Gastrocnemius medialis (tissue), 4 donors: ENCODE data around the gene MALAT1. TPM values are rescaled to one million over a fixed set of nuclear protein-coding genes. Genes with fewer than 3 reads are reported as not detected.

Experiments used
- ATAC-seq, 2 donors: fragments of 150-250 bp; one replicate each; pipeline ENCODE4 v1.9.1; 2016
- DNase-seq, 2 donors: peaks; one replicate each; pipeline ENCODE4 v3.0.0-alpha.2; 2019
- H3K27ac ChIP-seq, 4 donors: fragments of 200-600 bp; sonication (generic); 1 replicate in 1 of 4; 2 replicates in 3 of 4; pipeline ENCODE4 v1.5.1; 2016 to 2018; ENCODE audit warnings: mild to moderate bottlenecking in 2 of 4, moderate library complexity in 1 of 4
- H3K27me3 ChIP-seq, 3 donors: fragments of 200-600 bp; sonication (generic) in 2 of 3; 1 replicate in 1 of 3; 2 replicates in 2 of 3; pipeline versions ENCODE4 v1.5.1 to v1.6.0; 2016 to 2019; ENCODE audit warnings: mild to moderate bottlenecking in 1 of 3, moderate library complexity in 1 of 3
- H3K36me3 ChIP-seq, 2 donors: fragments of 200-600 bp; sonication (generic) in 1 of 2; one replicate each; pipeline ENCODE4 v1.5.1; 2017 to 2018
- H3K4me1 ChIP-seq, 2 donors: fragments of 200-600 bp; sonication (generic) in 1 of 2; one replicate each; pipeline ENCODE4 v1.5.1; 2016 to 2017; ENCODE audit warnings: mild to moderate bottlenecking in 2 of 2
- H3K4me3 ChIP-seq, 4 donors: fragments of 200-600 bp; sonication (generic) in 3 of 4; 1 replicate in 1 of 4; 2 replicates in 3 of 4; pipeline ENCODE4 v1.5.1; 2016 to 2019; ENCODE audit warnings: mild to moderate bottlenecking in 2 of 4
- H3K9me3 ChIP-seq, 3 donors: fragments of 200-600 bp; sonication (generic) in 2 of 3; 1 replicate in 1 of 3; 2 replicates in 2 of 3; pipeline ENCODE4 v1.5.1; 2016 to 2019
- CTCF ChIP-seq, 5 experiments: fragments of 450-650 bp in 3 of 5; fragments of 200-600 bp in 2 of 5; sonication (generic) in 2 of 5; IDR thresholded peaks in 4 of 5; conservative IDR thresholded peaks in 1 of 5; 1 replicate in 4 of 5; 2 replicates in 1 of 5; pipeline ENCODE4 v1.5.1; 2016 to 2019; ENCODE audit warnings: antibody characterized with exemption in 5 of 5, mild to moderate bottlenecking in 3 of 5, moderate library complexity in 3 of 5
- POLR2A ChIP-seq, 2 donors: fragments of 450-650 bp; IDR thresholded peaks; one replicate each; pipeline ENCODE4 v1.6.1; 2017; ENCODE audit warnings: antibody characterized with exemption in 2 of 2, mild to moderate bottlenecking in 2 of 2, moderate library complexity in 2 of 2
- in situ Hi-C, 4 donors: fragments of 200-750 bp; cut with MboI; loops; one replicate each; pipeline versions ENCODE4 v1.15.0 to v1.8.0; 2017; ENCODE audit warnings: low sequenced_read_pairs in 4 of 4
- intact Hi-C: fragments of 100-400 bp; cut with DNase I; formaldehyde crosslinking; loops from one replicate; pipeline ENCODE4 v1.15.1; 2023; ENCODE audit warnings: low total_unique reads
- total RNA-seq, 4 donors: library from RNA; depleted of rRNA; stranded (reverse); fragments of >200 nt; gene quantifications; one replicate each; pipeline versions ENCODE4 v1.1.0 to v1.2.3, GENCODE V29; 2016

Gene MALAT1
- total RNA-seq, 4 donors from 2014 or later, result 874 to 6,745 (median 1,938) TPM

DNA sequence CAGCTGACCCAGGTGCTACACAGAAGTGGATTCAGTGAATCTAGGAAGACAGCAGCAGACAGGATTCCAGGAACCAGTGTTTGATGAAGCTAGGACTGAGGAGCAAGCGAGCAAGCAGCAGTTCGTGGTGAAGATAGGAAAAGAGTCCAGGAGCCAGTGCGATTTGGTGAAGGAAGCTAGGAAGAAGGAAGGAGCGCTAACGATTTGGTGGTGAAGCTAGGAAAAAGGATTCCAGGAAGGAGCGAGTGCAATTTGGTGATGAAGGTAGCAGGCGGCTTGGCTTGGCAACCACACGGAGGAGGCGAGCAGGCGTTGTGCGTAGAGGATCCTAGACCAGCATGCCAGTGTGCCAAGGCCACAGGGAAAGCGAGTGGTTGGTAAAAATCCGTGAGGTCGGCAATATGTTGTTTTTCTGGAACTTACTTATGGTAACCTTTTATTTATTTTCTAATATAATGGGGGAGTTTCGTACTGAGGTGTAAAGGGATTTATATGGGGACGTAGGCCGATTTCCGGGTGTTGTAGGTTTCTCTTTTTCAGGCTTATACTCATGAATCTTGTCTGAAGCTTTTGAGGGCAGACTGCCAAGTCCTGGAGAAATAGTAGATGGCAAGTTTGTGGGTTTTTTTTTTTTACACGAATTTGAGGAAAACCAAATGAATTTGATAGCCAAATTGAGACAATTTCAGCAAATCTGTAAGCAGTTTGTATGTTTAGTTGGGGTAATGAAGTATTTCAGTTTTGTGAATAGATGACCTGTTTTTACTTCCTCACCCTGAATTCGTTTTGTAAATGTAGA is 1.7 kb downstream of the MALAT1 start:
- intact Hi-C loops, result no loop called here
- Histone ChIP-seq H3K9me3 (no peaks in the 10 kb centered on the region), H3K27me3 (no peaks in the 10 kb centered on the region), H3K27ac (peak overlapping the region; percentile 91 to 99 (median 94)), H3K4me3 (peak overlapping the region; percentile 81 to 93 (median 91)), H3K4me1 (peaks cover 30 to 31% of the 10 kb centered on the region in 2 donors), H3K36me3 (peaks cover 30 to 58% of the 10 kb centered on the region in 2 donors)
- DNase-seq (no peak), ATAC-seq (no peak)
- TF ChIP-seq POLR2A (IDR thresholded peaks at IDR 0.05), result peak in 1 of 2 donors; percentile 48
- no peak for TF ChIP-seq CTCF (IDR thresholded peaks at IDR 0.05 in 4 of 5, conservative IDR thresholded peaks at IDR 0.05 in 1 of 5)
- in situ Hi-C loops, result loop anchor here in 1 of 4 donors (10.0 kb wide), 1 partner anchor 76 kb away; the partner anchor contains the start of gene NEAT1

- intact Hi-C loops (no loop called here), in situ Hi-C loops (loop anchor here in 1 of 4 donors (10.0 kb wide), 1 partner anchor 76 kb away; the partner anchor contains the start of gene NEAT1)
- ATAC-seq (no peak), DNase-seq (no peak)
- Histone ChIP-seq H3K27ac (peak overlapping the region; percentile 91 to 99 (median 94)), H3K4me1 (peaks cover 28 to 29% of the 10 kb centered on the region in 2 donors), H3K4me3 (peak overlapping the region; percentile 81 to 93 (median 91)), H3K27me3 (no peaks in the 10 kb centered on the region), H3K36me3 (peaks cover 30 to 63% of the 10 kb centered on the region in 2 donors), H3K9me3 (no peaks in the 10 kb centered on the region)
- TF ChIP-seq CTCF (IDR thresholded peaks at IDR 0.05 in 4 of 5, conservative IDR thresholded peaks at IDR 0.05 in 1 of 5), result no peak
- no peak for TF ChIP-seq POLR2A (IDR thresholded peaks at IDR 0.05)
Observed at GRCh38 chr11:65501186-65501471, 2.3 kb downstream of the MALAT1 start.

DNA sequence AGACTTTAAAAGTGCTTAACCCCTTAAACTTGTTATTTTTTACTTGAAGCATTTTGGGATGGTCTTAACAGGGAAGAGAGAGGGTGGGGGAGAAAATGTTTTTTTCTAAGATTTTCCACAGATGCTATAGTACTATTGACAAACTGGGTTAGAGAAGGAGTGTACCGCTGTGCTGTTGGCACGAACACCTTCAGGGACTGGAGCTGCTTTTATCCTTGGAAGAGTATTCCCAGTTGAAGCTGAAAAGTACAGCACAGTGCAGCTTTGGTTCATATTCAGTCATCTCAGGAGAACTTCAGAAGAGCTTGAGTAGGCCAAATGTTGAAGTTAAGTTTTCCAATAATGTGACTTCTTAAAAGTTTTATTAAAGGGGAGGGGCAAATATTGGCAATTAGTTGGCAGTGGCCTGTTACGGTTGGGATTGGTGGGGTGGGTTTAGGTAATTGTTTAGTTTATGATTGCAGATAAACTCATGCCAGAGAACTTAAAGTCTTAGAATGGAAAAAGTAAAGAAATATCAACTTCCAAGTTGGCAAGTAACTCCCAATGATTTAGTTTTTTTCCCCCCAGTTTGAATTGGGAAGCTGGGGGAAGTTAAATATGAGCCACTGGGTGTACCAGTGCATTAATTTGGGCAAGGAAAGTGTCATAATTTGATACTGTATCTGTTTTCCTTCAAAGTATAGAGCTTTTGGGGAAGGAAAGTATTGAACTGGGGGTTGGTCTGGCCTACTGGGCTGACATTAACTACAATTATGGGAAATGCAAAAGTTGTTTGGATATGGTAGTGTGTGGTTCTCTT is 2.8 kb downstream of the MALAT1 start:
- TF ChIP-seq POLR2A (IDR thresholded peaks at IDR 0.05), result peak in 1 of 2 donors; percentile 7
- peak in 1 of 5 experiments; percentile 9 for TF ChIP-seq CTCF (IDR thresholded peaks at IDR 0.05 in 4 of 5, conservative IDR thresholded peaks at IDR 0.05 in 1 of 5)
- peaks cover 28% of the 10 kb centered on the region in 2 donors for H3K4me1 ChIP-seq
- peak overlapping the region; percentile 91 to 99 (median 94) for H3K27ac ChIP-seq
- no peak for ATAC-seq
- in situ Hi-C loops (loop anchor here in 1 of 4 donors (10.0 kb wide), 1 partner anchor 77 kb away; the partner anchor contains the start of gene NEAT1), intact Hi-C loops (no loop called here)
- H3K27me3 ChIP-seq, result no peaks in the 10 kb centered on the region
- no peak for DNase-seq
- H3K36me3 ChIP-seq, result peaks cover 30 to 66% of the 10 kb centered on the region in 2 donors
- H3K9me3 ChIP-seq, result no peaks in the 10 kb centered on the region
- peak overlapping the region; percentile 81 to 93 (median 91) for H3K4me3 ChIP-seq

- Histone ChIP-seq H3K27ac (peak overlapping the region; percentile 91 to 99 (median 94)), H3K27me3 (no peaks in the 10 kb centered on the region), H3K9me3 (no peaks in the 10 kb centered on the region), H3K36me3 (peaks cover 30 to 66% of the 10 kb centered on the region in 2 donors), H3K4me3 (peak overlapping the region; percentile 81 to 93 (median 91)), H3K4me1 (peaks cover 28 to 29% of the 10 kb centered on the region in 2 donors)
- DNase-seq (no peak), ATAC-seq (no peak)
- in situ Hi-C loops, result loop anchor here in 1 of 4 donors (10.0 kb wide), 1 partner anchor 77 kb away; the partner anchor contains the start of gene NEAT1
- TF ChIP-seq POLR2A (IDR thresholded peaks at IDR 0.05) (no peak), CTCF (IDR thresholded peaks at IDR 0.05 in 4 of 5, conservative IDR thresholded peaks at IDR 0.05 in 1 of 5) (no peak)
- intact Hi-C loops, result no loop called here
Observed at GRCh38 chr11:65502274-65502554, 3.4 kb downstream of the MALAT1 start.
